Endothelial cell of umbilical vein (primary cell): ENCODE data around the gene SLC25A38. TPM values are rescaled to one million over a fixed set of nuclear protein-coding genes. Genes with fewer than 3 reads are reported as not detected.

Source experiments
- BruUV-seq: library from RNA; stranded (reverse); fragments of 400-500 nt; replicated peaks from 2 replicates; lab custom pipeline; 2021; lab: Mats Ljungman, UMichigan
- CTCF ChIA-PET: fragments of 300-600, 350-600 bp; sonication (Branson Sonifier 250); formaldehyde crosslinking; loops from one replicate; lab custom pipeline; 2021; ENCODE audit warnings: antibody characterized with exemption, inconsistent platforms; lab: Charles Lee
- POLR2A ChIA-PET: fragments of 300-600, 350-600 bp; sonication (Branson Sonifier 250); formaldehyde crosslinking; loops from one replicate; lab custom pipeline; 2021; ENCODE audit warnings: antibody characterized with exemption, inconsistent platforms; lab: Charles Lee
- DNase-seq: peaks from one replicate; pipeline ENCODE4 v3.0.0-alpha.2; 2011; ENCODE audit warnings: low read depth, low spot score
- FAIRE-seq: peaks from 2 replicates; lab custom pipeline; 2011; peaks lifted over from hg19 to GRCh38; lab: Jason Lieb, UNC
- H2AFZ ChIP-seq: 2 replicates; pipeline ENCODE4 v1.6.0; 2012; ENCODE audit warnings: low read depth, low read length, control low read depth, inconsistent platforms
- H3K27ac ChIP-seq: 2 replicates; pipeline ENCODE4 v1.5.1; 2011; ENCODE audit warnings: low read depth, mild to moderate bottlenecking, control low read depth, low read length, moderate library complexity; ENCODE audit not compliant: insufficient read depth
- H3K27me3 ChIP-seq, 2 experiments: 2 replicates each; pipeline versions ENCODE4 v1.6.0 to v1.6.1; 2011; ENCODE audit warnings: low read length in 2 of 2, mixed read lengths in 1 of 2; ENCODE audit not compliant: control insufficient read depth in 2 of 2, insufficient read depth in 2 of 2
- H3K36me3 ChIP-seq, 2 experiments: 2 replicates in 1 of 2; 3 replicates in 1 of 2; pipeline ENCODE4 v1.5.1; 2011; ENCODE audit warnings: low read length in 2 of 2, mild to moderate bottlenecking in 1 of 2, moderate library complexity in 1 of 2; ENCODE audit not compliant: control insufficient read depth in 2 of 2, insufficient read depth in 2 of 2; ENCODE audit errors: extremely low read depth in 1 of 2
- H3K4me1 ChIP-seq: 3 replicates; pipeline ENCODE4 v1.5.1; 2011; ENCODE audit warnings: mild to moderate bottlenecking, low read length; ENCODE audit not compliant: control insufficient read depth, insufficient read depth; ENCODE audit errors: extremely low read depth
- H3K4me2 ChIP-seq: 2 replicates; pipeline ENCODE4 v1.6.1; 2011; ENCODE audit warnings: low read length, control low read depth, mixed read lengths; ENCODE audit not compliant: insufficient read depth
- H3K4me3 ChIP-seq, 3 experiments: fragments of 200-600 bp in 1 of 3; sonication (generic), shearing (Covaris generic) in 1 of 3; replicated peaks in 1 of 3; 2 replicates each; pipeline ENCODE4 v1.5.1; 2011 to 2016; ENCODE audit warnings: control low read depth in 3 of 3, low read length in 3 of 3, mild to moderate bottlenecking in 2 of 3, inconsistent platforms in 1 of 3, low read depth in 1 of 3, moderate library complexity in 1 of 3; ENCODE audit not compliant: insufficient read depth in 1 of 3
- H3K79me2 ChIP-seq: 2 replicates; pipeline ENCODE4 v1.6.0; 2012; ENCODE audit warnings: low read length, inconsistent platforms; ENCODE audit not compliant: control insufficient read depth, insufficient read depth
- H3K9ac ChIP-seq: replicated peaks from 2 replicates; pipeline ENCODE3; 2011; ENCODE audit warnings: low read length, control low read depth; ENCODE audit not compliant: insufficient read depth; ENCODE audit errors: extremely low read depth
- H3K9me1 ChIP-seq: replicated peaks from 3 replicates; pipeline ENCODE4 v1.6.0; 2011; ENCODE audit warnings: mild to moderate bottlenecking, low read length; ENCODE audit not compliant: control insufficient read depth, insufficient read depth; ENCODE audit errors: extremely low read depth
- H3K9me3 ChIP-seq: replicated peaks from 2 replicates; pipeline ENCODE4 v1.5.1; 2012; ENCODE audit warnings: low read length, inconsistent platforms; ENCODE audit not compliant: control insufficient read depth, insufficient read depth
- H4K20me1 ChIP-seq: replicated peaks from 2 replicates; pipeline ENCODE3; 2011; ENCODE audit warnings: mild to moderate bottlenecking, low read length; ENCODE audit not compliant: control insufficient read depth, insufficient read depth; ENCODE audit errors: extremely low read depth
- EZH2 ChIP-seq: IDR thresholded peaks from 2 replicates; pipeline ENCODE4 v1.6.1; 2012; ENCODE audit warnings: borderline replicate concordance, low read depth, mild to moderate bottlenecking, moderate library complexity, low read length, inconsistent platforms; ENCODE audit not compliant: severe bottlenecking
- FOS ChIP-seq: IDR thresholded peaks from 2 replicates; pipeline ENCODE4 v1.6.1; 2011; ENCODE audit warnings: mild to moderate bottlenecking, low read length, moderate library complexity, borderline replicate concordance; ENCODE audit not compliant: insufficient read depth
- GATA2 ChIP-seq: IDR thresholded peaks from 2 replicates; pipeline ENCODE4 v1.7.0; 2011; ENCODE audit warnings: low read depth, mild to moderate bottlenecking, moderate library complexity, mixed read lengths, low read length; ENCODE audit not compliant: insufficient read length, insufficient read depth
- JUN ChIP-seq: IDR thresholded peaks from 2 replicates; pipeline ENCODE4 v1.6.1; 2011; ENCODE audit warnings: borderline replicate concordance, low read depth; ENCODE audit not compliant: insufficient read length, insufficient read depth
- MYC ChIP-seq: IDR thresholded peaks from one replicate; pipeline ENCODE4 v1.6.1; 2011; ENCODE audit warnings: mild to moderate bottlenecking, low read depth, low read length
- POLR2A ChIP-seq: IDR thresholded peaks from 2 replicates; pipeline ENCODE4 v1.6.1; 2012; ENCODE audit warnings: low read depth, mild to moderate bottlenecking, control low read depth, low read length
- POLR2AphosphoS5 ChIP-seq: IDR thresholded peaks from 2 replicates; pipeline ENCODE4 v1.6.1; 2012; ENCODE audit warnings: low read depth, mild to moderate bottlenecking, control low read depth, low read length, moderate library complexity; ENCODE audit not compliant: insufficient read depth
- dilution Hi-C: fragments of 300-500 bp; cut with MboI; formaldehyde crosslinking; loops from one replicate; pipeline ENCODE4 v1.15.0; 2019; ENCODE audit warnings: low sequenced_read_pairs; ENCODE audit not compliant: extremely low pct_ligation_motif_present
- intact Hi-C: fragments of 100-400 bp; cut with micrococcal nuclease; formaldehyde crosslinking; loops from one replicate; pipeline ENCODE4 v1.10.0; 2022
- polyA plus RNA-seq, 4 experiments: library from polyadenylated mRNA; depleted of rRNA in 3 of 4; stranded (reverse) in 3 of 4; unstranded in 1 of 4; fragments of >200 nt; gene quantifications; 2 replicates each; pipeline versions ENCODE4 v1.2.1 to v1.2.3, GENCODE V29; 2011 to 2012; ENCODE audit warnings: missing spikeins in 1 of 4
- total RNA-seq: library from RNA; stranded (reverse); gene quantifications from 2 replicates; pipeline ENCODE4 v1.2.3, GENCODE V29; 2021
- TF ChIP-seq, protein P1 (sequence below), 2 donors: IDR thresholded peaks; 1 replicate in 1 of 2; 2 replicates in 1 of 2; pipeline ENCODE4 v1.5.1; 2011; ENCODE audit warnings: low read length in 2 of 2, mild to moderate bottlenecking in 2 of 2, moderate library complexity in 2 of 2, control low read depth in 1 of 2, inconsistent platforms in 1 of 2, low read depth in 1 of 2; ENCODE audit not compliant: insufficient read depth in 1 of 2; ENCODE audit errors: extremely low read depth in 1 of 2
- TF ChIP-seq, protein P2 (sequence below): IDR thresholded peaks from 2 replicates; pipeline ENCODE4 v1.6.1; 2011; ENCODE audit not compliant: insufficient read depth, insufficient read length

Gene SLC25A38
- total and polyA plus RNA-seq, 2 donors (not counting 3 experiments of a cell fraction or from before 2014, with no cell fraction given), result 20.0 to 31.1 TPM

DNA sequence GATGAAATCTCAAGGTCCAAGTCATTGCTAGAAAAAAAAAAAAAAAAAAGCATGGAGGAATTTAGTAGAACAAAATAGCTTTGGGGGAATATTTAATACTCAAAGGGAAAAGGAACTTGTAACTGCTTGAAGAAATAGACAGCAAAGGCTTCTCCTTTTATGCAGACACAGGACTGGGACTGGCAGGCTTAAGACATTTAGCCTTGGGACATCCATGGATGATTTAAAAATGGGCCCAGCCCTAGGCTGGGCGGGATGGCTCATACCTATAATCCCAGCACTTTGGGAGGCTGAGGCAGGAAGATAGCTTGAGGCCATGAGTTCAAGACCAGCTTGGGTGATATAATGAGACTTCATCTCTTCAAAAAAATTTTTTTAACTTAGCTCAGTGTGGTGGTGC, 43.1 kb downstream of the SLC25A38 start:
- Histone ChIP-seq H3K9me3 (no peaks in the 10 kb centered on the region), H4K20me1 (no peaks in the 10 kb centered on the region), H3K4me2 (no peak overlapping the region), H2AFZ (no peak overlapping the region), H3K36me3 (no peaks in the 10 kb centered on the region), H3K9me1 (no peaks in the 10 kb centered on the region), H3K79me2 (no peaks in the 10 kb centered on the region), H3K9ac (no peak overlapping the region), H3K4me3 (no peak overlapping the region), H3K4me1 (peaks cover 10% of the 10 kb centered on the region), H3K27ac (no peak overlapping the region), H3K27me3 (no peaks in the 10 kb centered on the region)
- intact Hi-C loops (no loop called here), dilution Hi-C loops (no loop called here)
- ChIA-PET POLR2A (no interaction called here), CTCF (interaction anchor here (1.1 to 2.1 kb wide), 3 partner anchors 18 to 72 kb away, joined by 3 to 6 read pairs (median 3); no protein-coding TSS in a partner anchor)
- no TSS peak for BruUV-seq
- FAIRE-seq, result no peak
- TF ChIP-seq, protein P1, sequence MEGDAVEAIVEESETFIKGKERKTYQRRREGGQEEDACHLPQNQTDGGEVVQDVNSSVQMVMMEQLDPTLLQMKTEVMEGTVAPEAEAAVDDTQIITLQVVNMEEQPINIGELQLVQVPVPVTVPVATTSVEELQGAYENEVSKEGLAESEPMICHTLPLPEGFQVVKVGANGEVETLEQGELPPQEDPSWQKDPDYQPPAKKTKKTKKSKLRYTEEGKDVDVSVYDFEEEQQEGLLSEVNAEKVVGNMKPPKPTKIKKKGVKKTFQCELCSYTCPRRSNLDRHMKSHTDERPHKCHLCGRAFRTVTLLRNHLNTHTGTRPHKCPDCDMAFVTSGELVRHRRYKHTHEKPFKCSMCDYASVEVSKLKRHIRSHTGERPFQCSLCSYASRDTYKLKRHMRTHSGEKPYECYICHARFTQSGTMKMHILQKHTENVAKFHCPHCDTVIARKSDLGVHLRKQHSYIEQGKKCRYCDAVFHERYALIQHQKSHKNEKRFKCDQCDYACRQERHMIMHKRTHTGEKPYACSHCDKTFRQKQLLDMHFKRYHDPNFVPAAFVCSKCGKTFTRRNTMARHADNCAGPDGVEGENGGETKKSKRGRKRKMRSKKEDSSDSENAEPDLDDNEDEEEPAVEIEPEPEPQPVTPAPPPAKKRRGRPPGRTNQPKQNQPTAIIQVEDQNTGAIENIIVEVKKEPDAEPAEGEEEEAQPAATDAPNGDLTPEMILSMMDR (IDR thresholded peaks at IDR 0.05; ENCODE audit: extremely low read depth in 1 of 2, insufficient read depth in 1 of 2, low read depth in 1 of 2, low read length in 2 of 2), result no peak
- TF ChIP-seq, protein P2, sequence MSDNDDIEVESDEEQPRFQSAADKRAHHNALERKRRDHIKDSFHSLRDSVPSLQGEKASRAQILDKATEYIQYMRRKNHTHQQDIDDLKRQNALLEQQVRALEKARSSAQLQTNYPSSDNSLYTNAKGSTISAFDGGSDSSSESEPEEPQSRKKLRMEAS, result no peak
- TF ChIP-seq GATA2 (no peak), EZH2 (no peak), POLR2A (no peak), MYC (no peak), FOS (no peak), JUN (no peak), POLR2AphosphoS5 (no peak)
- DNase-seq, result no peak
